Brain microvascular endothelial cell (primary cell): ENCODE data around the gene LDLRAD4.

ENCODE experiments used
- DNase-seq: peaks from one replicate; pipeline ENCODE4 v3.0.0-alpha.2; 2020
- H3K27ac ChIP-seq: fragments of 250-450 bp; sonication (Bioruptor Pico); 2 replicates; pipeline ENCODE4 v1.5.1; 2020; ENCODE audit warnings: mild to moderate bottlenecking, moderate library complexity
- H3K27me3 ChIP-seq: fragments of 250-450 bp; sonication (Bioruptor Pico); replicated peaks from 2 replicates; pipeline ENCODE4 v1.5.1; 2020; ENCODE audit warnings: mild to moderate bottlenecking
- H3K36me3 ChIP-seq: fragments of 250-450 bp; sonication (Bioruptor Pico); replicated peaks from 2 replicates; pipeline ENCODE4 v1.5.1; 2020; ENCODE audit warnings: mild to moderate bottlenecking
- H3K4me3 ChIP-seq: 2 replicates; pipeline ENCODE4 v1.5.1; 2011; ENCODE audit warnings: low read depth, mild to moderate bottlenecking, control low read depth, low read length, moderate library complexity
- CTCF ChIP-seq: IDR thresholded peaks from 2 replicates; pipeline ENCODE4 v1.5.1; 2011; ENCODE audit warnings: low read depth, mild to moderate bottlenecking, moderate library complexity, low read length, control low read depth, inconsistent platforms; ENCODE audit errors: missing control alignments
- in situ Hi-C: cut with HindIII; loops from 2 replicates; pipeline ENCODE4 v1.10.0; 2017; ENCODE audit warnings: low sequenced_read_pairs, low pct_ligation_motif_present

The LDLRAD4 gene

GRCh38 chr18:13544953-13545352 is 326.4 kb downstream of the LDLRAD4 start:
- Histone ChIP-seq H3K36me3 (no peaks in the 10 kb centered on the region), H3K27ac (no peak overlapping the region), H3K4me3 (no peak overlapping the region), H3K27me3 (no peaks in the 10 kb centered on the region)
- no peak for TF ChIP-seq CTCF
- in situ Hi-C loops = no loop called here
- no peak for DNase-seq

- TF ChIP-seq CTCF = no peak
- in situ Hi-C loops = no loop called here
- Histone ChIP-seq H3K36me3 (no peaks in the 10 kb centered on the region), H3K27ac (no peak overlapping the region), H3K4me3 (no peak overlapping the region), H3K27me3 (no peaks in the 10 kb centered on the region)
- DNase-seq = no peak
These were observed 327.0 kb downstream of the LDLRAD4 start for GRCh38 chr18:13545514-13545913.

DNA sequence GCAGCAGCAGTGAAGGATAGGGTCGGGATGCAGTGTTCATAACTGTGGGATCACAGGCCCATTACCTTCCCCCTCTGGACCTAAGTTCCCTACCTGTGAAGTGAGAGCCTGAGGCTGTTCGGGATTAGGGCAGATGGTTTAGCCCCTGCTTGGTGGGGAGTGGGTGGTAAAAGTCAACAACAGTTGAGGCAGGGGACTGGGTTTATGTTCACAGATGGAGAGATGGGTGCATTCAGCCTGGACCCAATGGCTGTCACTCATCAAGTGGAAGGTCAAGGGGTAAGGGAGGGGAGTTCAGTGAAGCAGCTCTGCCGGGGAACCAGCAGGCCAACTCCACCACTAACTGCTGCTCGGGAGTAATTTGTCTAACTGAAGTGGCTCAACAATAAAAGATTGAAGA is 327.4 kb downstream of the LDLRAD4 start:
- no peak overlapping the region for H3K4me3 ChIP-seq
- H3K27ac ChIP-seq = no peak overlapping the region
- DNase-seq = no peak
- no peaks in the 10 kb centered on the region for H3K27me3 ChIP-seq
- no peaks in the 10 kb centered on the region for H3K36me3 ChIP-seq
- TF ChIP-seq CTCF = no peak
- in situ Hi-C loops = no loop called here

GRCh38 chr18:13546638-13547037 is 328.1 kb downstream of the LDLRAD4 start:
- no peak overlapping the region for H3K4me3 ChIP-seq
- no peaks in the 10 kb centered on the region for H3K27me3 ChIP-seq
- no peak for TF ChIP-seq CTCF
- no peaks in the 10 kb centered on the region for H3K36me3 ChIP-seq
- no peak for DNase-seq
- in situ Hi-C loops = no loop called here
- no peak overlapping the region for H3K27ac ChIP-seq

DNA sequence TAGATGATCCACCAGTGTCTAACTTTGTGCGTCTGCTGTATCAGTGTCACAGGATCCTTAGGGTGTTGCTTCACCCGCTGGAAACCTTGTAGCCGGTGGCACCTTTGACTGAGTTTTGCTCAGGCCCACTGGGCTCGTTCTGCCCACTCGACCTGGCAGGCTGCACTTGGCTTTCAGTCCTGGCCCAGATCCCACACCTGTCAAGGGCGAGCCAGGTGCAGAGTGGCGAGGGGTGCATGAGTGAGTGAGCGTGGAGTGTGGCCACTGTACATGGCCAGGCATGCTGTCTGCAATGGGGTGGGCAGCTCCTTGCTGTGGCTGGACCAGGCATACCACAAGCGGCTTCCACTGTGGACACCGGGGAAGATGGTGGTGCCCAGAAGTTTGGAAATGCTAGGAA is 328.8 kb downstream of the LDLRAD4 start:
- Histone ChIP-seq H3K27ac (no peak overlapping the region), H3K27me3 (no peaks in the 10 kb centered on the region), H3K36me3 (no peaks in the 10 kb centered on the region), H3K4me3 (no peak overlapping the region)
- no peak for TF ChIP-seq CTCF
- no peak for DNase-seq
- in situ Hi-C loops = no loop called here

DNA sequence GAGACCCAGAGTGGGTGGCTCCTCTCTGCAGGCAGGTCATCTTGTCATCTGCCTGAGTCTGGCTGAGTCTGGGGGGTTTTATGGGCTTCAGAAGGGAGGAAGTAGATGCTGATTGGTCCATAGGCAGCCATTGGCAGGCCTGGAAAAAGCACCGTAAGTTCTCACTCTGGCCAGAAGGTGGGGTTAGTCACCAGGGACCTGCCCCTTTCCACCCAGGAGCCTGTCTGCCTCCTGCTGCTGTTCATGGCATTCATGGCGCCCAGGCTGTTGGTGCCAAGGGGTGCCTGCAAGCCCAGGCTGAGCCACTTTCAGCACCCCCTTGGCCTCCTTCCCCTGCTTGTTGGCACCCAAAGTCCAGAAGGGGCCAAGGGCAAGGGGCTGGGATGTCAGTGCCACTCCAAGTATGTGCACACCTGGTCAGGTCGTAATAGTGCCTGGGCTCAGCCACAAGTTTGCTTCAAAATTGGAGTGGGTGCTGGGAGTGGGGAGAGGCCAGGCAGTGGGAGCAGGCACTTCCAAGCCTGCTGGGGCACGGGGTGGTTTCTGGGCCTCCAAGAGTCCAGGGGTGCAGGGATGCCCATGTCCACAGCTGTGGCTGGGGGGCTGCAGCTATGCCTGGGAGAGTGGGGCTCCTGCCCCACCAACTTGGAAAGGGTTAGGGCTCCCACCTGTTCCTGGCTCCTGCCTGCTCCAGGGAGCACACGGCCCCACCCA is 329.7 kb downstream of the LDLRAD4 start:
- no peak for DNase-seq
- H3K27me3 ChIP-seq = no peaks in the 10 kb centered on the region
- no peaks in the 10 kb centered on the region for H3K36me3 ChIP-seq
- no peak overlapping the region for H3K4me3 ChIP-seq
- in situ Hi-C loops = no loop called here
- no peak for TF ChIP-seq CTCF
- no peak overlapping the region for H3K27ac ChIP-seq
